K562 (cell line): ENCODE data around the gene EXOC3.

Source experiments
- CTCFL ChIP-seq: IDR thresholded peaks from 2 replicates; pipeline ENCODE4 v1.6.1; 2011; ENCODE audit warnings: borderline replicate concordance, low read depth, mild to moderate bottlenecking, moderate library complexity, low read length; ENCODE audit not compliant: insufficient read depth, poor library complexity, severe bottlenecking
- ETV6 ChIP-seq, 3 experiments: fragments of 150-350 bp in 1 of 3; sonication (generic) in 1 of 3; formaldehyde crosslinking in 1 of 3; IDR thresholded peaks; 2 replicates each; pipeline versions ENCODE4 v1.6.1 to v1.8.0; 2014 to 2022; ENCODE audit warnings: borderline replicate concordance in 2 of 3, low read depth in 2 of 3, antibody characterized with exemption in 1 of 3, low read length in 1 of 3, mild to moderate bottlenecking in 1 of 3, missing genetic modification reagents in 1 of 3
- EZH2 ChIP-seq: IDR thresholded peaks from 2 replicates; pipeline ENCODE4 v1.6.1; 2012; ENCODE audit warnings: low read depth, mild to moderate bottlenecking, inconsistent platforms, low read length, borderline replicate concordance
- POLR2A ChIP-seq: fragments of 450-650 bp; conservative IDR thresholded peaks from 2 replicates; pipeline ENCODE4 v1.6.1; 2016
- POLR2AphosphoS5 ChIP-seq: IDR thresholded peaks from 2 replicates; pipeline ENCODE4 v1.6.1; 2011; ENCODE audit warnings: mild to moderate bottlenecking, low read depth, low read length, moderate library complexity; ENCODE audit not compliant: control insufficient read depth, insufficient read depth
- POLR2B ChIP-seq: fragments of 450-650 bp; IDR thresholded peaks from 2 replicates; pipeline ENCODE4 v1.6.1; 2018; ENCODE audit warnings: low read depth; ENCODE audit not compliant: partially characterized antibody
- PTTG1 ChIP-seq: fragments of 450-650 bp; IDR thresholded peaks from 2 replicates; pipeline ENCODE4 v1.6.1; 2016; ENCODE audit warnings: low read depth, mild to moderate bottlenecking, missing genetic modification characterization, missing compliant biosample characterization
- SMARCE1 ChIP-seq: fragments of 450-650 bp; IDR thresholded peaks from 2 replicates; pipeline ENCODE4 v1.7.1; 2016; ENCODE audit warnings: mild to moderate bottlenecking
- TCF3 ChIP-seq: sonication (generic); formaldehyde crosslinking; IDR thresholded peaks from 2 replicates; pipeline ENCODE4 v1.4.0; 2020; ENCODE audit warnings: mild to moderate bottlenecking, missing genetic modification reagents
- ZNF644 ChIP-seq: fragments of 200-800 bp; sonication (Bioruptor generic); IDR thresholded peaks from 2 replicates; pipeline ENCODE4 v1.6.1; 2016; ENCODE audit warnings: low read depth, missing genetic modification characterization, missing compliant biosample characterization
- TF ChIP-seq, protein P1 (sequence below), 3 experiments: IDR thresholded peaks in 2 of 3; conservative IDR thresholded peaks in 1 of 3; 2 replicates each; pipeline ENCODE4 v1.5.1; 2011 to 2012; ENCODE audit warnings: low read length in 3 of 3, mild to moderate bottlenecking in 3 of 3, control low read depth in 2 of 3, improper control_type of control experiment in 1 of 3, inconsistent platforms in 1 of 3, low read depth in 1 of 3, mixed read lengths in 1 of 3, moderate library complexity in 1 of 3; ENCODE audit not compliant: insufficient read depth in 2 of 3
- TF ChIP-seq, protein P2 (sequence below): fragments of 450-650 bp; IDR thresholded peaks from 2 replicates; pipeline ENCODE4 v1.6.1; 2016

GRCh38 chr5:483434-484140, 40.6 kb downstream of the EXOC3 start:
- TF ChIP-seq SMARCE1 = no peak
- TF ChIP-seq, protein P1, sequence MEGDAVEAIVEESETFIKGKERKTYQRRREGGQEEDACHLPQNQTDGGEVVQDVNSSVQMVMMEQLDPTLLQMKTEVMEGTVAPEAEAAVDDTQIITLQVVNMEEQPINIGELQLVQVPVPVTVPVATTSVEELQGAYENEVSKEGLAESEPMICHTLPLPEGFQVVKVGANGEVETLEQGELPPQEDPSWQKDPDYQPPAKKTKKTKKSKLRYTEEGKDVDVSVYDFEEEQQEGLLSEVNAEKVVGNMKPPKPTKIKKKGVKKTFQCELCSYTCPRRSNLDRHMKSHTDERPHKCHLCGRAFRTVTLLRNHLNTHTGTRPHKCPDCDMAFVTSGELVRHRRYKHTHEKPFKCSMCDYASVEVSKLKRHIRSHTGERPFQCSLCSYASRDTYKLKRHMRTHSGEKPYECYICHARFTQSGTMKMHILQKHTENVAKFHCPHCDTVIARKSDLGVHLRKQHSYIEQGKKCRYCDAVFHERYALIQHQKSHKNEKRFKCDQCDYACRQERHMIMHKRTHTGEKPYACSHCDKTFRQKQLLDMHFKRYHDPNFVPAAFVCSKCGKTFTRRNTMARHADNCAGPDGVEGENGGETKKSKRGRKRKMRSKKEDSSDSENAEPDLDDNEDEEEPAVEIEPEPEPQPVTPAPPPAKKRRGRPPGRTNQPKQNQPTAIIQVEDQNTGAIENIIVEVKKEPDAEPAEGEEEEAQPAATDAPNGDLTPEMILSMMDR (IDR thresholded peaks at IDR 0.05 in 2 of 3, conservative IDR thresholded peaks at IDR 0.05 in 1 of 3; ENCODE audit: insufficient read depth in 2 of 3, low read depth in 1 of 3, low read length in 3 of 3) = no peak
- TF ChIP-seq POLR2A = no peak
- no peak for TF ChIP-seq POLR2AphosphoS5
- no peak for TF ChIP-seq CTCFL
- TF ChIP-seq PTTG1 (tag) = no peak
- TF ChIP-seq, protein P2, sequence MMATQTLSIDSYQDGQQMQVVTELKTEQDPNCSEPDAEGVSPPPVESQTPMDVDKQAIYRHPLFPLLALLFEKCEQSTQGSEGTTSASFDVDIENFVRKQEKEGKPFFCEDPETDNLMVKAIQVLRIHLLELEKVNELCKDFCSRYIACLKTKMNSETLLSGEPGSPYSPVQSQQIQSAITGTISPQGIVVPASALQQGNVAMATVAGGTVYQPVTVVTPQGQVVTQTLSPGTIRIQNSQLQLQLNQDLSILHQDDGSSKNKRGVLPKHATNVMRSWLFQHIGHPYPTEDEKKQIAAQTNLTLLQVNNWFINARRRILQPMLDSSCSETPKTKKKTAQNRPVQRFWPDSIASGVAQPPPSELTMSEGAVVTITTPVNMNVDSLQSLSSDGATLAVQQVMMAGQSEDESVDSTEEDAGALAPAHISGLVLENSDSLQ = no peak
- TF ChIP-seq ETV6 (IDR thresholded peaks at IDR 0.05; ENCODE audit: borderline replicate concordance in 1 of 2, low read depth in 2 of 2, low read length in 1 of 2) = no peak
- TF ChIP-seq ETV6 (CRISPR knock-in tag; IDR thresholded peaks at IDR 0.05; ENCODE audit: borderline replicate concordance) = no peak
- TF ChIP-seq ZNF644 = no peak
- TF ChIP-seq TCF3 (CRISPR knock-in tag) = no peak
- TF ChIP-seq POLR2B = no peak
- TF ChIP-seq EZH2 = no peak
